Measurements from ENCODE around the gene UBA52.

GRCh38 chr19:18595475-18595874 lies 23.8 kb downstream of the UBA52 start:
- TF ChIP-seq CTCF (IDR thresholded peaks at IDR 0.05; ENCODE audit: poor library complexity) = no peak
- TF ChIP-seq EZH2 (IDR thresholded peaks at IDR 0.05; ENCODE audit: borderline replicate concordance) = no peak

Measured in hepatocyte (in vitro differentiated cells).